DND-41 (cell line): Measurements from ENCODE around the gene LRRC8A.
"Not testable (repeated sequence)": the region's sequence is repeated elsewhere in the genome, so short reads cannot be mapped to it uniquely, and the experiment has no call there.

Experiments
- ATAC-seq: fragments of 200-7000 bp; cut with Tn5 transposase; 3 replicates; pipeline ENCODE4 v1.9.1; 2021; ENCODE audit warnings: low read depth; ENCODE audit not compliant: insufficient read depth
- DNase-seq: peaks from one replicate; pipeline ENCODE4 v3.0.0-alpha.2; 2020
- H2AFZ ChIP-seq: 2 replicates; pipeline ENCODE4 v1.6.0; 2012; ENCODE audit warnings: low read depth, low read length
- H3K27ac ChIP-seq: 2 replicates; pipeline ENCODE4 v1.5.1; 2012; ENCODE audit warnings: low read length, inconsistent platforms
- H3K27me3 ChIP-seq: fragments of 200-600 bp; sonication (generic); 2 replicates; pipeline ENCODE4 v1.6.0; 2012; ENCODE audit warnings: low read length, mild to moderate bottlenecking, inconsistent platforms; ENCODE audit not compliant: insufficient read depth, poor library complexity
- H3K36me3 ChIP-seq: 2 replicates; pipeline ENCODE4 v1.5.1; 2012; ENCODE audit warnings: low read length, inconsistent platforms; ENCODE audit not compliant: insufficient read depth
- H3K4me1 ChIP-seq: 2 replicates; pipeline ENCODE4 v1.5.1; 2012; ENCODE audit warnings: mild to moderate bottlenecking, low read length; ENCODE audit not compliant: insufficient read depth
- H3K4me2 ChIP-seq: 2 replicates; pipeline ENCODE4 v1.6.0; 2012; ENCODE audit warnings: mild to moderate bottlenecking, moderate library complexity, low read length, inconsistent platforms; ENCODE audit not compliant: insufficient read depth
- H3K4me3 ChIP-seq, 2 experiments: fragments of 200-600 bp in 1 of 2; shearing (Covaris generic) in 1 of 2; 2 replicates each; pipeline ENCODE4 v1.5.1; 2012 to 2016; ENCODE audit warnings: inconsistent platforms in 2 of 2, low read length in 2 of 2, mild to moderate bottlenecking in 2 of 2, low read depth in 1 of 2, moderate library complexity in 1 of 2
- H3K79me2 ChIP-seq: 2 replicates; pipeline ENCODE4 v1.6.0; 2012; ENCODE audit warnings: low read length, inconsistent platforms; ENCODE audit not compliant: insufficient read depth
- H3K9ac ChIP-seq: 2 replicates; pipeline ENCODE4 v1.6.0; 2012; ENCODE audit warnings: low read depth, mild to moderate bottlenecking, inconsistent platforms, low read length, moderate library complexity
- H3K9me3 ChIP-seq: 2 replicates; pipeline ENCODE4 v1.5.1; 2012; ENCODE audit warnings: low read length, moderate library complexity, mild to moderate bottlenecking, inconsistent platforms; ENCODE audit not compliant: insufficient read depth, severe bottlenecking
- H4K20me1 ChIP-seq: 2 replicates; pipeline ENCODE4 v1.6.0; 2012; ENCODE audit warnings: low read length; ENCODE audit not compliant: insufficient read depth
- EZH2 ChIP-seq: IDR thresholded peaks from 3 replicates; pipeline ENCODE4 v1.6.1; 2012; ENCODE audit warnings: borderline replicate concordance, low read depth, mild to moderate bottlenecking, moderate library complexity, low read length, inconsistent platforms; ENCODE audit not compliant: severe bottlenecking
- TF ChIP-seq, protein P1 (sequence below): IDR thresholded peaks from 2 replicates; pipeline ENCODE4 v1.5.1; 2012; ENCODE audit warnings: borderline replicate concordance, low read length, moderate library complexity, mild to moderate bottlenecking; ENCODE audit not compliant: poor library complexity, severe bottlenecking; ENCODE audit errors: extremely low read depth

The LRRC8A gene

DNA sequence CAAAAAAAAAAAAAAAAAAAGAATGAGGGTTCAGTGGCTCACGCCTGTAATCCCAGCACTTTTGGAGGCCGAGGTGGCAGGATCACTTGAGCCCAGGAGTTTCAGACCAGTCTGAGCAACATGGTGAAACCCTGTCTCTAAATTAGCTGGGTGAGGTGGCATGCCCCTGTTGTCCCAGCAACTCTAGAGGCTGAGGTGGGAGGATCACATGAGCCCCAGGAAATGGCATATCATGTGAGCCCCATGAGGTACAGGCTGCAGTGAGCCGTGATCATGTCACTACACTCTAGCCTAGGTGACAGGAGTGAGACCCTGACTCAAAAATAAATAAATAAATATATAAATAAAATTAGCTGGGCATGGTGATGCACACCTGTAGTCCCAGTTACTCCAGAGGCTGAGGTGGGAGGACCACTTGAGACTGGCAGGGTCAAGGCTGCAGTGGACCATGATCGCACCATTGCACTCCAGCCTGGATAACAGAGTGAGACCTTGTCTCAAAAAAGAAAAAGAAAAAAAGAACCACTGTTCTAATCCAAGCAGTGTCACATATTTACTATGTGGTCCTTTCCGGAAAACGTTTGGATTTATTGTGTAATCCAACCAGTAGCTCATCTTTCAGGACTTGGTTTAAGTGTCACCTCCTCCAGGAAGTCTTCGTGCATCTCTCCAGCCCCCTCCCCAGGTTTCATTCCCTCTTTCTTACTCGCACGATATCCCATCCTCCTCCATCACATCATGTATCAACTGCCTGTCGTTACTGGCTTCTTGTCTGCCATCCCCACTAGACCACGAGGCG is 40.0 kb upstream of the LRRC8A start:
- H3K4me1 ChIP-seq, result no peaks in the 10 kb centered on the region
- no peak overlapping the region for H3K9ac ChIP-seq
- H3K4me2 ChIP-seq, result no peak overlapping the region
- no peak overlapping the region for H2AFZ ChIP-seq
- no peaks in the 10 kb centered on the region for H4K20me1 ChIP-seq
- H3K79me2 ChIP-seq, result no peaks in the 10 kb centered on the region
- H3K36me3 ChIP-seq, result peaks cover 9% of the 10 kb centered on the region; the same call in 1 of the 2 replicates
- TF ChIP-seq EZH2, result no peak
- TF ChIP-seq, protein P1, sequence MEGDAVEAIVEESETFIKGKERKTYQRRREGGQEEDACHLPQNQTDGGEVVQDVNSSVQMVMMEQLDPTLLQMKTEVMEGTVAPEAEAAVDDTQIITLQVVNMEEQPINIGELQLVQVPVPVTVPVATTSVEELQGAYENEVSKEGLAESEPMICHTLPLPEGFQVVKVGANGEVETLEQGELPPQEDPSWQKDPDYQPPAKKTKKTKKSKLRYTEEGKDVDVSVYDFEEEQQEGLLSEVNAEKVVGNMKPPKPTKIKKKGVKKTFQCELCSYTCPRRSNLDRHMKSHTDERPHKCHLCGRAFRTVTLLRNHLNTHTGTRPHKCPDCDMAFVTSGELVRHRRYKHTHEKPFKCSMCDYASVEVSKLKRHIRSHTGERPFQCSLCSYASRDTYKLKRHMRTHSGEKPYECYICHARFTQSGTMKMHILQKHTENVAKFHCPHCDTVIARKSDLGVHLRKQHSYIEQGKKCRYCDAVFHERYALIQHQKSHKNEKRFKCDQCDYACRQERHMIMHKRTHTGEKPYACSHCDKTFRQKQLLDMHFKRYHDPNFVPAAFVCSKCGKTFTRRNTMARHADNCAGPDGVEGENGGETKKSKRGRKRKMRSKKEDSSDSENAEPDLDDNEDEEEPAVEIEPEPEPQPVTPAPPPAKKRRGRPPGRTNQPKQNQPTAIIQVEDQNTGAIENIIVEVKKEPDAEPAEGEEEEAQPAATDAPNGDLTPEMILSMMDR, result no peak
- no peaks in the 10 kb centered on the region for H3K9me3 ChIP-seq
- H3K4me3 ChIP-seq, result no peak overlapping the region
- H3K27me3 ChIP-seq, result no peaks in the 10 kb centered on the region
- ATAC-seq, result no peak
- H3K27ac ChIP-seq, result no peak overlapping the region
- DNase-seq, result no peak

- not testable (repeated sequence) for DNase-seq, H3K27me3 ChIP-seq, H3K36me3 ChIP-seq, H3K9me3 ChIP-seq, ATAC-seq, H3K27ac ChIP-seq, H3K79me2 ChIP-seq, H2AFZ ChIP-seq, H3K4me3 ChIP-seq, H4K20me1 ChIP-seq, H3K9ac ChIP-seq, H3K4me2 ChIP-seq, H3K4me1 ChIP-seq
These were observed 38.8 kb upstream of the LRRC8A start for GRCh38 chr9:128843171-128843570.

DNA sequence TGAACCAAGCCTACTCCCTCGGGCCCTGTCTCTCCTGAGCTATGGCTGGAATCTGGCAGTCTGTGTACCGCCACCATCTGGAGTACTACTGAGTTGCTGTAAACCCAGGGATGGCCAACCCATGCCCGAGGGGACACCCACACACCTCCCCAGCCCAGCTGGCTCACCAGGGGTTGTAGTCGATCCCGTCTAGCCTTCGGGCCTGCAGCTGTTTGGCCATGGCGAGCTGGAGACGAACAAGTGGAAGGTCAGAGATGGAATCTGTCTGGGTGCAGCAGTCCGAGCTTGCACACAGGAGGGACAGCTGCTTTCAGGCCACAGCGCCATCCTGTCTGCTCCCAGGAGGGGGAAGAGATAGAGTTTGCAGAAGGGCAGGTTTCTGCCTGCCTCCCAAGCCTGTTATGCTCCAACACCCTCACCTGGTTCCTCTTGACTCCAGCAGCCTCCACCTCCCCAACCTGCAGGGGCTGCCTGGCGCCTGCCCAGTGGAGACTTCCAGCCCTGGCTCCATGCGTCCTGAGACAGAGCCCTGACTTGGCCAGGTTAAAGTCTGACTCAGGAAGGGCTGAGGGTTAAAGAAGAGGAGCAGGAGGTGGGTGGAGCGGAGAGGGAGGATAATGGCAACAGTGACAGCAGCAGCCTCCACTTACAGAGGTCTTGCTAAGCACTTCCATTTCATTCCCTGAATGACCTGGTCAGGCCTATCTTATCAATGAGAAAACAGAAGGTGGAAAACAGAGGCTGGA is 36.6 kb upstream of the LRRC8A start:
- Histone ChIP-seq H3K4me2 (no peak overlapping the region), H3K27me3 (no peaks in the 10 kb centered on the region), H4K20me1 (no peaks in the 10 kb centered on the region), H3K79me2 (no peaks in the 10 kb centered on the region), H3K36me3 (peaks cover 3% of the 10 kb centered on the region; the same call in 1 of the 2 replicates), H3K4me1 (no peaks in the 10 kb centered on the region), H3K9me3 (no peaks in the 10 kb centered on the region), H2AFZ (no peak overlapping the region), H3K27ac (no peak overlapping the region), H3K4me3 (no peak overlapping the region), H3K9ac (no peak overlapping the region)
- no peak for DNase-seq
- ATAC-seq, result no peak
- TF ChIP-seq, protein P1, result no peak
- no peak for TF ChIP-seq EZH2

- H3K27me3 ChIP-seq, result no peaks in the 10 kb centered on the region
- H3K9ac ChIP-seq, result no peak overlapping the region
- H3K36me3 ChIP-seq, result peaks cover 3% of the 10 kb centered on the region; the same call in 1 of the 2 replicates
- no peak overlapping the region for H3K4me2 ChIP-seq
- H4K20me1 ChIP-seq, result no peaks in the 10 kb centered on the region
- no peak for DNase-seq
- ATAC-seq, result no peak
- H2AFZ ChIP-seq, result no peak overlapping the region
- no peaks in the 10 kb centered on the region for H3K4me1 ChIP-seq
- peaks cover 3% of the 10 kb centered on the region for H3K9me3 ChIP-seq
- TF ChIP-seq, protein P1, result no peak
- TF ChIP-seq EZH2, result no peak
- no peak overlapping the region for H3K4me3 ChIP-seq
- H3K27ac ChIP-seq, result no peak overlapping the region
- H3K79me2 ChIP-seq, result no peaks in the 10 kb centered on the region
These were observed 35.3 kb upstream of the LRRC8A start for GRCh38 chr9:128846680-128847030.
